ENCODE measurements around the gene DNAJC27. TPM values are rescaled to one million over a fixed set of nuclear protein-coding genes. Genes with fewer than 3 reads are reported as not detected.

The DNAJC27 gene
- total and polyA plus RNA-seq, 2 of the 13 experiments (the other 11 are each of a cell fraction or from before 2014, with no cell fraction given), result 3.1 to 3.7 TPM

- TF ChIP-seq, protein P1, sequence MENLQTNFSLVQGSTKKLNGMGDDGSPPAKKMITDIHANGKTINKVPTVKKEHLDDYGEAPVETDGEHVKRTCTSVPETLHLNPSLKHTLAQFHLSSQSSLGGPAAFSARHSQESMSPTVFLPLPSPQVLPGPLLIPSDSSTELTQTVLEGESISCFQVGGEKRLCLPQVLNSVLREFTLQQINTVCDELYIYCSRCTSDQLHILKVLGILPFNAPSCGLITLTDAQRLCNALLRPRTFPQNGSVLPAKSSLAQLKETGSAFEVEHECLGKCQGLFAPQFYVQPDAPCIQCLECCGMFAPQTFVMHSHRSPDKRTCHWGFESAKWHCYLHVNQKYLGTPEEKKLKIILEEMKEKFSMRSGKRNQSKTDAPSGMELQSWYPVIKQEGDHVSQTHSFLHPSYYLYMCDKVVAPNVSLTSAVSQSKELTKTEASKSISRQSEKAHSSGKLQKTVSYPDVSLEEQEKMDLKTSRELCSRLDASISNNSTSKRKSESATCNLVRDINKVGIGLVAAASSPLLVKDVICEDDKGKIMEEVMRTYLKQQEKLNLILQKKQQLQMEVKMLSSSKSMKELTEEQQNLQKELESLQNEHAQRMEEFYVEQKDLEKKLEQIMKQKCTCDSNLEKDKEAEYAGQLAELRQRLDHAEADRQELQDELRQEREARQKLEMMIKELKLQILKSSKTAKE (CRISPR knock-in tag; IDR thresholded peaks at IDR 0.05; ENCODE audit: borderline replicate concordance), result 0 out of 2 replicates have a peak, but pooled peaks have one; percentile 40
- peak; percentile 47; the same call in 1 of the 2 replicates for TF ChIP-seq MED13 (CRISPR knock-in tag; IDR thresholded peaks at IDR 0.05)
- TF ChIP-seq IRF1 (CRISPR knock-in tag; IDR thresholded peaks at IDR 0.05; ENCODE audit: low read depth), result no peak
- TF ChIP-seq ZNF441 (CRISPR knock-in tag; IDR thresholded peaks at IDR 0.05; ENCODE audit: borderline replicate concordance), result peak; percentile 72
- TF ChIP-seq ZNF550 (CRISPR knock-in tag; IDR thresholded peaks at IDR 0.05; ENCODE audit: borderline replicate concordance), result no peak
- 0 out of 2 replicates have a peak, but pooled peaks have one; percentile 35 for TF ChIP-seq ZNF552 (CRISPR knock-in tag; IDR thresholded peaks at IDR 0.05; ENCODE audit: borderline replicate concordance)
- TF ChIP-seq, protein P2, sequence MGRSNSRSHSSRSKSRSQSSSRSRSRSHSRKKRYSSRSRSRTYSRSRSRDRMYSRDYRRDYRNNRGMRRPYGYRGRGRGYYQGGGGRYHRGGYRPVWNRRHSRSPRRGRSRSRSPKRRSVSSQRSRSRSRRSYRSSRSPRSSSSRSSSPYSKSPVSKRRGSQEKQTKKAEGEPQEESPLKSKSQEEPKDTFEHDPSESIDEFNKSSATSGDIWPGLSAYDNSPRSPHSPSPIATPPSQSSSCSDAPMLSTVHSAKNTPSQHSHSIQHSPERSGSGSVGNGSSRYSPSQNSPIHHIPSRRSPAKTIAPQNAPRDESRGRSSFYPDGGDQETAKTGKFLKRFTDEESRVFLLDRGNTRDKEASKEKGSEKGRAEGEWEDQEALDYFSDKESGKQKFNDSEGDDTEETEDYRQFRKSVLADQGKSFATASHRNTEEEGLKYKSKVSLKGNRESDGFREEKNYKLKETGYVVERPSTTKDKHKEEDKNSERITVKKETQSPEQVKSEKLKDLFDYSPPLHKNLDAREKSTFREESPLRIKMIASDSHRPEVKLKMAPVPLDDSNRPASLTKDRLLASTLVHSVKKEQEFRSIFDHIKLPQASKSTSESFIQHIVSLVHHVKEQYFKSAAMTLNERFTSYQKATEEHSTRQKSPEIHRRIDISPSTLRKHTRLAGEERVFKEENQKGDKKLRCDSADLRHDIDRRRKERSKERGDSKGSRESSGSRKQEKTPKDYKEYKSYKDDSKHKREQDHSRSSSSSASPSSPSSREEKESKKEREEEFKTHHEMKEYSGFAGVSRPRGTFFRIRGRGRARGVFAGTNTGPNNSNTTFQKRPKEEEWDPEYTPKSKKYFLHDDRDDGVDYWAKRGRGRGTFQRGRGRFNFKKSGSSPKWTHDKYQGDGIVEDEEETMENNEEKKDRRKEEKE (IDR thresholded peaks at IDR 0.05), result no peak
- no peak for TF ChIP-seq ZNF850 (CRISPR knock-in tag; conservative IDR thresholded peaks at IDR 0.05)
- TF ChIP-seq ZNF30 (CRISPR knock-in tag; IDR thresholded peaks at IDR 0.05), result no peak
- peak; percentile 92 for TF ChIP-seq ARID4A (CRISPR knock-in tag; IDR thresholded peaks at IDR 0.05; ENCODE audit: borderline replicate concordance)
- peak; percentile 66; the same call in 1 of the 2 replicates for TF ChIP-seq ETV5 (CRISPR knock-in tag; IDR thresholded peaks at IDR 0.05; ENCODE audit: borderline replicate concordance)
- TF ChIP-seq ZFP62 (CRISPR knock-in tag; IDR thresholded peaks at IDR 0.05), result no peak
- TF ChIP-seq CHCHD3 (CRISPR knock-in tag; IDR thresholded peaks at IDR 0.05), result 0 out of 2 replicates have a peak, but pooled peaks have one; percentile 66
- TF ChIP-seq TBX2 (CRISPR knock-in tag; IDR thresholded peaks at IDR 0.05; ENCODE audit: borderline replicate concordance), result peak; percentile 87
- no peak for TF ChIP-seq NFIC (IDR thresholded peaks at IDR 0.05; ENCODE audit: low read length)
- TF ChIP-seq TBL1XR1 (IDR thresholded peaks at IDR 0.05; ENCODE audit: borderline replicate concordance, low read length, partially characterized antibody), result peak; percentile 58
- TF ChIP-seq SALL2 (CRISPR knock-in tag; IDR thresholded peaks at IDR 0.05), result peak; percentile 51; the same call in 1 of the 2 replicates
Measured at GRCh38 chr2:24971536-24972314, at the start of gene DNAJC27 (continued).
